Left cardiac atrium (tissue), 4 donors: ENCODE measurements around the gene STXBP3. TPM values are rescaled to one million over a fixed set of nuclear protein-coding genes. Genes with fewer than 3 reads are reported as not detected.

Experiments
- ATAC-seq, 2 donors: fragments of 200-7000 bp; cut with Tn5 transposase; one replicate each; pipeline ENCODE4 v1.9.1; 2020; ENCODE audit warnings: mild to moderate bottlenecking in 2 of 2, moderate library complexity in 2 of 2
- DNase-seq: peaks from one replicate; pipeline ENCODE4 v3.0.0-alpha.2; 2020
- intact Hi-C, 2 donors: fragments of 100-400 bp; cut with DNase I; formaldehyde crosslinking; loops; one replicate each; pipeline versions ENCODE4 v1.14.1 to v1.15.1; 2022 to 2023
- total RNA-seq, 2 donors: library from RNA; stranded (reverse); fragmentation: NEBNext Ultra II Directional; extraction: Animal tissue kit (Norgen Biotek cat#: 25700); gene quantifications; one replicate each; pipeline ENCODE4 v1.2.1, GENCODE V29; 2021
- donor health status: DM: no; HTN: yes; CAD: no.
- donor health status: DM: no; HTN: yes; CAD: no; lungs with severe emphysema.
- donor health status: DM: yes; HTN: yes; CAD: no.
- donor health status: Dilated cardiomyopathy.

STXBP3 gene
- total RNA-seq, 2 donors from 2014 or later: 27.7 to 30.4 TPM

DNA sequence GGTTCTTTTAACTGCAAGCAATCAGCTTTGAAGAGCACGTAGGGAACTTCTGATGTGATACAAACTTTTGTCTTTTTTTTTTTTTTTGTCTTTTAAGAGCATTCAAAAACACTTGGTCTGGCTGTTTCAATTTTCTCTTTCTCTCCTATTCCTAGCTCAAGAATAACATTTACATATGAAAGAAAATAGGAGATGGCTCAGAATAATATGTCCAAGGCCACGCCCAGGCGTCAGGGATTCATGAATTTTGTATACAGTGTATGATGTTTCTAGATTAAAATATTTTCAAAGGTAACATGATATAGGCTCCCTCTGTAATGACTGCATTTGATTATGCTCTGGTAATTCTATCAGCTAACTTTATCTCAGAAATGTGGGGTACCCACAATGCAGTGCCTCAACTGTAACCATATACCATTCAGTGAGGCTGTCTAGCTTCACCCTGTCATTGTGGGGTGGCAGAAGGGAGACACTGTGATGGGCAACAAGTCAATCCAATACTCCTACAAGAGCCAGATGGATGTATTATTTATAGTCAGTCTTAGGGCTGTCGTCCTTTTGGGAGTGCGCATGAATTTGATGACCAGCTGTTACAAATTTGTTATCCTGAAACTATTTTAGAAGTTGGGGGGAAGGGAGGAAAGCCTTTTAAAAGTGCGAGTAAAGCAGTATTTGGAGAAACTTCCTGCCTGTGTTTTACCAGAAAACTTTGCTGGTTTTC is 111.9 kb downstream of the STXBP3 start:
- DNase-seq (no peak), ATAC-seq (no peak)
- intact Hi-C loops: no loop called here

Other genes with a start within 250 kb of the STXBP3 start
- 1 to 10 TPM; 8.5 to 9.9 TPM for gene EEIG2, start 186.6 kb upstream of the STXBP3 start, total RNA-seq
- gene HENMT1, start 85.6 kb upstream of the STXBP3 start, total RNA-seq: 1 to 10 TPM; 2.0 to 3.3 TPM
- 10 to 100 TPM; 18.9 to 22.6 TPM for gene PRPF38B, start 54.4 kb upstream of the STXBP3 start, total RNA-seq
- not detected for gene FNDC7, start 33.8 kb upstream of the STXBP3 start, total RNA-seq
- not detected for gene AKNAD1, start 110.4 kb downstream of the STXBP3 start, total RNA-seq
- 10 to 100 TPM in 1 of 2 donors, 1 to 10 TPM in 1; 9.9 to 11.8 TPM for gene GPSM2, start 130.3 kb downstream of the STXBP3 start, total RNA-seq
- gene CLCC1, start 216.8 kb downstream of the STXBP3 start, total RNA-seq: 10 to 100 TPM; 23.5 to 28.3 TPM